HFFc6 (cell line): ENCODE results near the gene SLC22A17. TPM values are rescaled to one million over a fixed set of nuclear protein-coding genes. Genes with fewer than 3 reads are reported as not detected.
A peak's percentile ranks its signal among the peaks of the same experiment; 100 is the strongest.

Experiments
- DNase-seq: peaks from one replicate; pipeline ENCODE4 v3.0.0-alpha.2; 2018
- H3K27ac Mint-ChIP-seq: 2 replicates; pipeline ENCODE4 v1.8.0; 2020; ENCODE audit warnings: mild to moderate bottlenecking, mixed read lengths
- H3K27me3 Mint-ChIP-seq: 2 replicates; pipeline ENCODE4 v1.8.0; 2021; ENCODE audit warnings: mild to moderate bottlenecking, moderate library complexity, mixed read lengths; ENCODE audit not compliant: insufficient read depth
- H3K36me3 Mint-ChIP-seq: 2 replicates; pipeline ENCODE4 v1.8.0; 2021; ENCODE audit warnings: low read depth, mixed read lengths
- H3K4me1 Mint-ChIP-seq: 2 replicates; pipeline ENCODE4 v1.8.0; 2020; ENCODE audit warnings: low read depth, mixed read lengths
- H3K4me3 Mint-ChIP-seq: 2 replicates; pipeline ENCODE4 v1.8.0; 2020; ENCODE audit warnings: mild to moderate bottlenecking, moderate library complexity, mixed read lengths
- H3K9me3 Mint-ChIP-seq: 2 replicates; pipeline ENCODE4 v1.8.0; 2020; ENCODE audit warnings: mild to moderate bottlenecking, mixed read lengths
- CTCF ChIP-seq: fragments of 200-600 bp; sonication (generic); IDR thresholded peaks from 2 replicates; pipeline ENCODE4 v1.5.0; 2021; ENCODE audit warnings: antibody characterized with exemption, mild to moderate bottlenecking
- total RNA-seq, 6 experiments: library from RNA; stranded (reverse); fragmentation: NEBNext Ultra II Directional; extraction: Animal tissue kit (Norgen Biotek cat#: 25700); gene quantifications; 2 replicates in 1 of 6; 3 replicates in 5 of 6; pipeline ENCODE4 v1.2.3, GENCODE V29; 2021

Gene SLC22A17
- total RNA-seq, 6 experiments from 2014 or later = 11.7 to 15.6 (median 13.1) TPM

- Mint-ChIP-seq H3K27ac (no peak overlapping the region), H3K4me3 (no peak overlapping the region), H3K4me1 (no peaks in the 10 kb centered on the region), H3K9me3 (no peaks in the 10 kb centered on the region), H3K27me3 (peaks cover 37% of the 10 kb centered on the region), H3K36me3 (no peaks in the 10 kb centered on the region)
- DNase-seq = no peak
- no peak for TF ChIP-seq CTCF
These were observed 17.5 kb upstream of the SLC22A17 start for GRCh38 chr14:23370221-23370620.

GRCh38 chr14:23366426-23366921 is 13.8 kb upstream of the SLC22A17 start:
- H3K27me3 Mint-ChIP-seq = peaks cover 35% of the 10 kb centered on the region
- H3K4me3 Mint-ChIP-seq = peak overlapping the region; percentile 62
- no peak for TF ChIP-seq CTCF
- H3K4me1 Mint-ChIP-seq = peaks cover 12% of the 10 kb centered on the region
- H3K27ac Mint-ChIP-seq = peak overlapping the region; percentile 5; the same call in 1 of the 2 replicates
- peak; percentile 25 for DNase-seq
- H3K36me3 Mint-ChIP-seq = no peaks in the 10 kb centered on the region
- H3K9me3 Mint-ChIP-seq = no peaks in the 10 kb centered on the region

GRCh38 chr14:23365732-23366425 is 13.2 kb upstream of the SLC22A17 start:
- TF ChIP-seq CTCF = no peak
- no peak for DNase-seq
- Mint-ChIP-seq H3K9me3 (no peaks in the 10 kb centered on the region), H3K36me3 (no peaks in the 10 kb centered on the region), H3K27me3 (peaks cover 33% of the 10 kb centered on the region), H3K27ac (no peak overlapping the region), H3K4me3 (peak overlapping the region; percentile 62), H3K4me1 (peaks cover 18% of the 10 kb centered on the region)

GRCh38 chr14:23365036-23365731 is 12.5 kb upstream of the SLC22A17 start, which contains the start of gene EFS:
TSS of gene EFS (minus strand) at chr14:23365172. CDS start at chr14:23365025, 147 bp downstream.
- no peak for TF ChIP-seq CTCF
- peaks cover 29% of the 10 kb centered on the region for H3K27me3 Mint-ChIP-seq
- H3K9me3 Mint-ChIP-seq = no peaks in the 10 kb centered on the region
- DNase-seq = no peak
- peaks cover 19% of the 10 kb centered on the region for H3K4me1 Mint-ChIP-seq
- H3K27ac Mint-ChIP-seq = peak within 1 kb of the TSS; percentile 79
- H3K36me3 Mint-ChIP-seq = no peaks in the 10 kb centered on the region
- H3K4me3 Mint-ChIP-seq = peak within 1 kb of the TSS; percentile 85

- Mint-ChIP-seq H3K4me3 (peak overlapping the region; percentile 85), H3K9me3 (no peaks in the 10 kb centered on the region), H3K4me1 (peaks cover 19% of the 10 kb centered on the region), H3K27ac (peak overlapping the region; percentile 79), H3K27me3 (peaks cover 27% of the 10 kb centered on the region), H3K36me3 (no peaks in the 10 kb centered on the region)
- no peak for TF ChIP-seq CTCF
- DNase-seq = peak; percentile 4
These were observed 11.7 kb upstream of the SLC22A17 start for GRCh38 chr14:23364164-23365035.
